HCT116 (cell line): ENCODE measurements around the gene FPR1. TPM values are rescaled to one million over a fixed set of nuclear protein-coding genes. Genes with fewer than 3 reads are reported as not detected.

ENCODE experiments used
- ATAC-seq: fragments of 200-7000 bp; cut with Tn5 transposase; 2 replicates; pipeline ENCODE4 v1.9.1; 2020; ENCODE audit warnings: mild to moderate bottlenecking, moderate library complexity
- BruUV-seq: library from RNA; stranded (reverse); fragments of 400-500 nt; replicated peaks from 2 replicates; lab custom pipeline; 2021; lab: Mats Ljungman, UMichigan
- CTCF ChIA-PET: fragments of 300-600 bp; sonication (Branson Sonifier 250); formaldehyde crosslinking; loops from one replicate; lab custom pipeline; 2021; ENCODE audit warnings: antibody characterized with exemption; lab: Charles Lee
- POLR2A ChIA-PET: fragments of 300-600, 350-600 bp; sonication (Branson Sonifier 250); formaldehyde crosslinking; loops from one replicate; lab custom pipeline; 2021; ENCODE audit warnings: antibody characterized with exemption; lab: Charles Lee
- RAD21 ChIA-PET, 2 experiments: fragments of 300-600 bp; sonication (Branson Sonifier 250); formaldehyde crosslinking; loops; one replicate each; lab custom pipeline; 2023; ENCODE audit warnings: low total read pairs in 2 of 2; ENCODE audit not compliant: uncharacterized antibody in 2 of 2, unreplicated experiment in 2 of 2, low non-redundant PET in 1 of 2; lab: Charles Lee
- DNase-seq: peaks from one replicate; pipeline ENCODE4 v3.0.0-alpha.2; 2010; ENCODE audit warnings: low read depth, low spot score
- H2AFZ ChIP-seq: fragments of 200-600 bp; shearing (Covaris generic), sonication (generic); 2 replicates; pipeline ENCODE4 v1.6.1; 2017; ENCODE audit warnings: low read depth, mixed run types, mixed read lengths, antibody characterized with exemption, low read length; ENCODE audit not compliant: poor library complexity, severe bottlenecking
- H3K27ac ChIP-seq: 2 replicates; pipeline ENCODE4 v1.5.1; 2012; ENCODE audit warnings: low read depth, low read length
- H3K27me3 ChIP-seq: fragments of 200-600 bp; sonication (generic); 2 replicates; pipeline ENCODE4 v1.6.1; 2016; ENCODE audit warnings: mixed run types, low read length, mixed read lengths; ENCODE audit not compliant: insufficient read depth
- H3K36me3 ChIP-seq, 2 experiments: fragments of 200-500 bp in 1 of 2; fragments of 200-600 bp in 1 of 2; sonication (Bioruptor generic) in 1 of 2; sonication (generic) in 1 of 2; 2 replicates each; pipeline versions ENCODE4 v1.5.1 to v1.6.1; 2014 to 2016; ENCODE audit warnings: low read length in 2 of 2, inconsistent platforms in 1 of 2, mixed read lengths in 1 of 2, mixed run types in 1 of 2; ENCODE audit not compliant: insufficient read depth in 2 of 2, control insufficient read depth in 1 of 2
- H3K4me1 ChIP-seq, 2 experiments: fragments of 200-600 bp in 1 of 2; sonication (generic) in 1 of 2; 2 replicates each; pipeline versions ENCODE4 v1.5.1 to v1.6.1; 2012 to 2017; ENCODE audit warnings: low read length in 2 of 2, inconsistent platforms in 1 of 2, mild to moderate bottlenecking in 1 of 2, mixed read lengths in 1 of 2, mixed run types in 1 of 2, moderate library complexity in 1 of 2; ENCODE audit not compliant: insufficient read depth in 2 of 2, control insufficient read depth in 1 of 2
- H3K4me2 ChIP-seq: fragments of 200-600 bp; sonication (generic); 2 replicates; pipeline ENCODE4 v1.6.1; 2017; ENCODE audit warnings: mixed run types, low read length, mixed read lengths
- H3K4me3 ChIP-seq, 2 experiments: fragments of 200-600 bp in 1 of 2; sonication (generic) in 1 of 2; replicated peaks in 1 of 2; 2 replicates each; pipeline ENCODE4 v1.5.1; 2011 to 2016; ENCODE audit warnings: low read length in 2 of 2, control low read depth in 1 of 2, low read depth in 1 of 2, mild to moderate bottlenecking in 1 of 2, mixed read lengths in 1 of 2, mixed run types in 1 of 2
- H3K79me2 ChIP-seq: fragments of 200-600 bp; sonication (generic); 2 replicates; pipeline ENCODE4 v1.6.1; 2017; ENCODE audit warnings: mild to moderate bottlenecking, mixed run types, low read length, moderate library complexity, mixed read lengths; ENCODE audit not compliant: insufficient read depth
- H3K9ac ChIP-seq: fragments of 200-600 bp; sonication (generic); 2 replicates; pipeline ENCODE4 v1.6.1; 2016; ENCODE audit warnings: low read length, mixed read lengths
- H3K9me2 ChIP-seq: fragments of 200-600 bp; sonication (generic), shearing (Covaris generic); 2 replicates; pipeline ENCODE4 v1.6.1; 2017; ENCODE audit warnings: mixed run types, mild to moderate bottlenecking, moderate library complexity; ENCODE audit not compliant: insufficient read depth
- H3K9me3 ChIP-seq, 2 experiments: fragments of 200-500 bp in 1 of 2; fragments of 200-600 bp in 1 of 2; sonication (Bioruptor generic) in 1 of 2; sonication (generic) in 1 of 2; 2 replicates each; pipeline ENCODE4 v1.6.1; 2014 to 2017; ENCODE audit warnings: low read length in 2 of 2, mixed read lengths in 2 of 2, inconsistent platforms in 1 of 2, low read depth in 1 of 2, mild to moderate bottlenecking in 1 of 2, mixed run types in 1 of 2, moderate library complexity in 1 of 2; ENCODE audit not compliant: control insufficient read depth in 1 of 2, insufficient read depth in 1 of 2
- H4K20me1 ChIP-seq: fragments of 200-600 bp; sonication (generic), shearing (Covaris generic); 2 replicates; pipeline ENCODE4 v1.6.1; 2017; ENCODE audit warnings: mixed run types, mild to moderate bottlenecking, moderate library complexity; ENCODE audit not compliant: insufficient read depth
- ATF3 ChIP-seq: IDR thresholded peaks from 2 replicates; pipeline ENCODE4 v1.6.1; 2012
- CBX3 ChIP-seq: IDR thresholded peaks from 2 replicates; pipeline ENCODE4 v1.6.1; 2012; ENCODE audit warnings: low read depth
- CTCF ChIP-seq, 3 experiments: fragments of 200-600 bp in 1 of 3; sonication (generic) in 1 of 3; IDR thresholded peaks in 2 of 3; conservative IDR thresholded peaks in 1 of 3; 2 replicates each; pipeline ENCODE4 v1.5.1; 2012 to 2017; ENCODE audit warnings: low read depth in 2 of 3, low read length in 2 of 3, antibody characterized with exemption in 1 of 3, borderline replicate concordance in 1 of 3, control low read depth in 1 of 3, mild to moderate bottlenecking in 1 of 3, mixed read lengths in 1 of 3, mixed run types in 1 of 3, moderate library complexity in 1 of 3; ENCODE audit not compliant: insufficient read depth in 1 of 3
- ELF1 ChIP-seq: IDR thresholded peaks from 2 replicates; pipeline ENCODE4 v1.6.1; 2012; ENCODE audit warnings: low read depth, borderline replicate concordance
- EZH2phosphoT487 ChIP-seq: fragments of 200-600 bp; IDR thresholded peaks from 2 replicates; pipeline ENCODE4 v1.6.1; 2018; ENCODE audit warnings: antibody characterized with exemption, borderline replicate concordance
- JUND ChIP-seq: IDR thresholded peaks from 2 replicates; pipeline ENCODE4 v1.6.1; 2012
- MAX ChIP-seq: IDR thresholded peaks from 2 replicates; pipeline ENCODE4 v1.6.1; 2012
- RAD21 ChIP-seq: IDR thresholded peaks from 2 replicates; pipeline ENCODE4 v1.6.1; 2012; ENCODE audit warnings: low read depth, mild to moderate bottlenecking
- ZNF274 ChIP-seq: fragments of 200-500 bp; sonication (Bioruptor generic); IDR thresholded peaks from 2 replicates; pipeline ENCODE4 v1.6.1; 2014; ENCODE audit warnings: mild to moderate bottlenecking, low read depth, low read length, inconsistent platforms
- intact Hi-C: fragments of 100-400 bp; cut with micrococcal nuclease; formaldehyde crosslinking; loops from 2 replicates; pipeline ENCODE4 v1.10.0; 2022
- total RNA-seq: library from RNA; stranded (reverse); gene quantifications from one replicate; pipeline ENCODE4 v1.2.1, GENCODE V29; 2021; ENCODE audit not compliant: unreplicated experiment

Gene FPR1
- total RNA-seq, 1 experiment from 2014 or later, result not detected

- BruUV-seq, result no TSS peak
- ATAC-seq, result no peak
These were observed 38.1 kb downstream of the FPR1 start for GRCh38 chr19:51713319-51714285.

More at GRCh38 chr19:51713319-51714285, 38.1 kb downstream of the FPR1 start:
- H4K20me1 ChIP-seq, result no peaks in the 10 kb centered on the region
- no peak overlapping the region for H2AFZ ChIP-seq
- H3K4me1 ChIP-seq, result peaks cover 0 to 4% of the 10 kb centered on the region in 2 experiments; a peak in 1 of 4 replicates
- ChIA-PET CTCF (no interaction called here), RAD21 (no interaction called here), POLR2A (no interaction called here)
- H3K27ac ChIP-seq, result no peak overlapping the region; the same call in 1 of the 2 replicates
- no peaks in the 10 kb centered on the region for H3K9me3 ChIP-seq
- no peaks in the 10 kb centered on the region for H3K79me2 ChIP-seq
- intact Hi-C loops, result no loop called here
- TF ChIP-seq CBX3 (no peak), EZH2phosphoT487 (no peak), CTCF (IDR thresholded peaks at IDR 0.05 in 2 of 3, conservative IDR thresholded peaks at IDR 0.05 in 1 of 3; ENCODE audit: borderline replicate concordance in 1 of 3, insufficient read depth in 1 of 3, low read depth in 2 of 3, low read length in 2 of 3) (no peak), RAD21 (no peak), JUND (no peak), MAX (no peak), ZNF274 (no peak), ELF1 (no peak), ATF3 (no peak)
- no peaks in the 10 kb centered on the region for H3K9me2 ChIP-seq
- no peaks in the 10 kb centered on the region for H3K36me3 ChIP-seq
- no peak overlapping the region for H3K4me3 ChIP-seq
- DNase-seq, result no peak
- H3K4me2 ChIP-seq, result no peak overlapping the region
- no peaks in the 10 kb centered on the region for H3K27me3 ChIP-seq
- H3K9ac ChIP-seq, result no peak overlapping the region
